Globus pallidus (tissue), 1 donor: ENCODE measurements around the gene NLRP8.
"Not testable (repeated sequence)": the region's sequence is repeated elsewhere in the genome, so short reads cannot be mapped to it uniquely, and the experiment has no call there.

ENCODE experiments used
- DNase-seq: peaks from one replicate; pipeline ENCODE4 v3.0.0-alpha.2; 2015; ENCODE audit warnings: low spot score

NLRP8 gene

GRCh38 chr19:55947532-55947931, at the start of gene NLRP8:
Gene NLRP8 (plus strand): TSS chr19:55947832.
- DNase-seq, result no peak

- DNase-seq, result no peak
Measured at GRCh38 chr19:55898911-55899310, 48.7 kb upstream of the NLRP8 start.

DNA sequence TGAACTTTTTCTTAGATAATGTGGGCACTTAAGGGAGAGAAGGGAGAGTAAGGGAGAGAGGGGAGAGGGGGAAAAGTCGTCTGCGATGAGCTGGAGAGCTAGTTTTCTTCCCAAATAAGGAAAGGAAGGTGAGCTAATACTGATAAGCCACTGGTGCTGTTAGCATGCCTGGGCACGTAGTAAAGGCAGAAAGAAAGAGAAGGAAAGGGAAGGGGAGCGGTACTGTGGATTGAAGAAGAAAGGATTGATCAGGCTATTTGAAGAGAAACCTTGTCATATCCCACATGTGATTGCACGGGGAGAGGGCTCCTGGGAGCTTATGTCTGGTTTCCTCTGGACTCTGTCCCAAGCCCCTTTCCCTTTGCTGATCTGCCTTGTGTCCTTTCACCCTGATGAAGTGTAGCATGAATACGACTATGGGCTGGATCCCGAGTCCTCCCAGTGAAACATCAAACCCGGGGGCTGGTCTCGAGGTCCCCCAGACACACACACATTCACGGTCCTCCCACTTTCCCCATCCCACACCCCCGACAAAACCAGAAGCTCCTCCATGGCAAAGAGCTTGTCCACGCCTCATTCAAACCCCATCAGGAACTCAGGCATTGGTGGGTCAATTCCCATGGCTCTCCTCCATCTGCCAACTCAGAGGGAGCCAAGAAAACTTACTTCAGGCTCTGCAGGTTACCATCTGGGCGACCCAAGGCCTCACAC, 46.1 kb upstream of the NLRP8 start:
- DNase-seq, result no peak

GRCh38 chr19:55902080-55902751, 45.4 kb upstream of the NLRP8 start:
- no peak for DNase-seq

DNA sequence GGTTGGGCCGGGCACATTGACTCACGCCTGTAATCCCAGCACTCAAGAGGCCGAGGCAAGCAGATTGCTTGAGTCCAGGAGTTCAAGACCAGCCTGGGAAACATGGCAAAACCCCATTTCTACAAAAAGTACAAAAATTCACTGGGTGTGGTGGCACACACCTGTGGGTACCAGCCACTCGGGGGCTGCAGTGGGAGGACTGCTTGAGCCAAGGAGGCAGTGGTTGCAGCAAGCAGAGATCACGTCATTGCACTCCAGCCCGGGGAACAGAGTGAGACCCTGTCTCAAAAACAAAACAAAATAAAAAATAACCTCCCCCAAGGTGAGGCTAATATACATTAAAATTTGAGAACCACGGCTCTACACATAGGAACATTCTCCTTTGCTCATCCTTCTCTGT, 40.3 kb upstream of the NLRP8 start:
- no peak for DNase-seq

DNA sequence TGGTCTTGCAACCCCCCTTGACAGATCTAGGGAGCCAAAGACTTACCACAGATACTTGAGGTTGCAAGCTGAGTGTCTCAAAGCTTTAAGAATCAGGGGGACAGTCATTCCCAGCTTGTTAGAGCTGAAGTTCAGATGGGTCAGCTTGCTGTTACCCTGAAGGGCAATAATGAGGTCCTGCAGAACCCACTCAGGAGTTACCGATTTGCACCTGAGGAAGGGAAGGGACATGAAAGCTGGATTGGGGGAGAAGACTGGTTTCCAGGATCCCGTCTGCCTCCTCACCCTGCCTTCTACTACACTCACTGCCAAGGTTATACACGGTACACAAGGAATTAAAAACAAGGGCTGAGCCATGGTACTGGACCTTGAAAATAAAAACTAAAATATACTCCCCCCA, 39.9 kb upstream of the NLRP8 start:
- DNase-seq, result no peak

DNA sequence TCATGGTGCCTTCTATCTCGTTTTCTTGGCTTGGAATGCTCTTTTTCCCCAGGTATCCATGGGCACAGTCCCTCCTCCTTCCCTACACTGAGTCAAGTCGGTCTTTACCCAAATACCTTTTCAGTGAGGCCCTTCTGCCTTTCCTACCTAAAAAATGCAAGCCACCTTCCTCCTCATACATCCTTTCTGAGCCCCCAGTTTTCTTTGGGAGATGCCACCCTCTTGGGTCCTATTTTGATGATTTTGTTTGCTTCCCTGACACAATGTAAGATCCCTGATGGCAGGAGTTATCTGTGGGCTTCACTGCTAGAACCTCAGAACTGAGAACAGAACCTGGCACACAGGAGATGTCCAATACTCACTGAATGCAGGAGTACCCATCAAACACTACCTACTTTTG, 37.8 kb upstream of the NLRP8 start:
- no peak for DNase-seq

GRCh38 chr19:55912916-55913315, 34.7 kb upstream of the NLRP8 start:
- DNase-seq, result no peak

GRCh38 chr19:55913643-55914268, 33.9 kb upstream of the NLRP8 start:
- no peak for DNase-seq

DNA sequence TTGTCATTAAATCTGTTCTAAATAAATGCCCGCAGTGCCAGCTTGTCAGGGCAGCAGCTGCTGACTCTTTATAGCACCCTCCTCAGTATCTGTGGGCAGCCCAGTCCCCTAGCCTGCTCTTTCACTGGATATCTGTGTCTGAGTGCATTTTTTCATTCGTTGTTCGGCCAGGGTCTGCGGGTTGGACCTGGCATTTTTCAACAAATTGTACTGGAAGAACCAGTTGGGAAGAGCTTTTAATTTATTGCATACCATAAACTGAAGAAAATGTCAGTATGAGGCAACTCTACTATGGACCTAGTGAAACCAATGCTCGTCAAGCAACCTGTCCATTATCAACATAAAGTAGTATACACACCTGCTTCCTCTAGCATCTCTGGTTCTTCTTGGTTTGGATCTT, 24.1 kb upstream of the NLRP8 start:
- no peak for DNase-seq

- DNase-seq, result no peak
Measured at GRCh38 chr19:55927991-55928390, 19.6 kb upstream of the NLRP8 start.

DNA sequence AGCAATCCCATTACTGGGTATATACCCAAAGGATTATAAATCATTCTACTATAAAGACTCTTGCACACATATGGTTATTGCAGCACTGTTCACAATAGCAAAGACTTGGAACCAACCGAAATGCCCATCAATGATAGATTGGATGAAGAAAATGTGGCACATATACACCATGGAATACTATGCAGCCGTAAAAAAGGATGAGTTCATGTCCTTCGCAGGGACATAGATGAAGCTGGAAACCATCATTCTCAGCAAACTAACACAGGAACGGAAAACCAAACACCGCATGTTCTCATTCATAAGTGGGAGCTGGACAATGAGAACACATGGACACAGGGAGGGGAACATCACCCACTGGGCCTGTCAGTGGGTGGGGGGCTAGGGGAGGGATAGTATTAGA, 18.4 kb upstream of the NLRP8 start:
- not testable (repeated sequence) for DNase-seq

DNA sequence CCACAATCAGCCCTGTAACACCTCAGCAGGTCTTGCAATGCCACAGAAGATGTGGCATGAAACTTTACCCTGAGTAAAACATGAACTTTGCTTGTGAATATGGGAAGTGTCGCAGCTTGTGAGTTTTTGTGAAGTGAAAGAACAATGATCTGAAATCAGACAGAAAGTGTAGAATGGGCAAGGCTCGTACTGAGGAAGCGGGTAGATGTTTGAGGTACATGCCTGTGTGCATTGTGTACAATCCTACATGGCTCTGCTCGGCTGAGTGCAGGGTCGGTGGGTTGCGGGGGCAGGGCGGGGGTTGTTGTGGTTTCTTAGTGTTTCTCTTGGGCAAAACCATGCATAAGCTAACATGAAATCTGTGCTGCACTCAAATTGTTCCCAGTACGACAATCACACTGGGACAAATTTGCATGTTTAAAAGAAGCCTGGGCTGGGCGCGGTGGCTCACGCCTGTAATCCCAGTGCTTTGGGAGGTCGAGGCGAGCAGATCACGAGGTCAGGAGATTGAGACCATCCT, 16.6 kb upstream of the NLRP8 start:
- no peak for DNase-seq

DNA sequence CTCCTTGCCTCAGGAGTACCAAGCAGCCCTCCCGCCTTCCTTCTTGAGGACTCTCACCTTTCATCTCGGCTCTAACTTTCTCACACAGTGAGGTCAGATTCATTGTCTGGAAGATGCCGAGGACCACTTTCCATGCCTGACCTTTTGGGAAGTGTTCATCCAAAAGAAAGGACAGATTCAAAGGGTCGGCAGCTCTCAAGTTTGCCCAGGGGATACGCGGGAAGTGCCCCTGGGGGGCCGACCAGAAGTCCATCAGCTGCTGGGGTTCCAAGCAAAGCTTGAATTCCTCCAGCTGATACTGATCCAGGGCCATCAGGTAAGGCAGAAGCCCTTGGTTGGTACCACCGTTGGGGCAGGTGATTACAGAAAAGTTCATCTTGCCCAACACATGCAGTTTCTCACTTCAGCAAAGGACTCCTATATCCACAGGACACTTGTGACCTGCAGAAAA, 15.7 kb upstream of the NLRP8 start, which contains the start of gene NLRP13:
Gene NLRP13 (minus strand): TSS at position 401 of the 451 bp plus-strand sequence. CDS start 25 bp downstream, at position 376.
- no peak for DNase-seq

- no peak for DNase-seq
Measured at GRCh38 chr19:55935206-55935605, 12.4 kb upstream of the NLRP8 start.

- no peak for DNase-seq
Measured at GRCh38 chr19:55939206-55939605, 8.4 kb upstream of the NLRP8 start.

DNA sequence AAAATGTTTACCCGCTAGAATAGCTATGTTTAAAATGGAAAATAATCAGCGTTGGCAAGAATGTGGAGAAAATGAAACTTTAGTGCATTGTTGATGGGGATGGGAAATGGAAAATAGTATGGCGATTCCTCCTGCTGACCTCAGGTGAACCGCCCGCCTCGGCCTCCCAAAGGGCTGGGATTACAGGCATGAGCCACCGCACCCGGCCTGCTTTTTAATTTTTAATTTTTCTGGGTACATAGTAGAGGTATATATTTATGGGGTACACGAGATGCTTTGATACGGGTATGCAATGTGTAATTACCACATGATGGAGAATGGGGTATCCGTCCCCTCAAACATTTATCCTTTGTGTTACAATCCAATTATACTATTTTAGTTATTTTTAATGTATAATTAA, 7.3 kb upstream of the NLRP8 start:
- DNase-seq, result no peak

DNA sequence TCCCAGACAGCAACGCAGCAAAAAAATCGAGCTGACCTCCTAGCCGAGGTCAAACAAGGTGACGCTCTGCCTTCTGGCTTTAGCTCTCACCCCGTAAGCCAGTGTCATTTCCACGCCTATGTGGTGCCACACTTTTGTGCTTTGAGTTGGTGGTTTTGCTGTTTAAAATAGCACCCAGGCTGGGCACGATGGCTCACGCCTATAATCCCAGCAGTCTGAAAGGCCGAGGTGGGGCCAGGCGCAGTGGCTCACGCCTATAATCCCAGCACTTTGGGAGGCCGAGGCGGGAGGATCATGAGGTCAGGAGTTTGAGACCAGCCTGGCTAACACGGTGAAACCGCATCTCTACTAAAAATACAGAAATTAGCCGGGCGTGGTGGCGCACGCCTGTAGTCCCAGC, 2.9 kb downstream of the NLRP8 start:
- DNase-seq, result not testable (repeated sequence)

GRCh38 chr19:55956431-55956830, 8.8 kb downstream of the NLRP8 start:
- no peak for DNase-seq

DNA sequence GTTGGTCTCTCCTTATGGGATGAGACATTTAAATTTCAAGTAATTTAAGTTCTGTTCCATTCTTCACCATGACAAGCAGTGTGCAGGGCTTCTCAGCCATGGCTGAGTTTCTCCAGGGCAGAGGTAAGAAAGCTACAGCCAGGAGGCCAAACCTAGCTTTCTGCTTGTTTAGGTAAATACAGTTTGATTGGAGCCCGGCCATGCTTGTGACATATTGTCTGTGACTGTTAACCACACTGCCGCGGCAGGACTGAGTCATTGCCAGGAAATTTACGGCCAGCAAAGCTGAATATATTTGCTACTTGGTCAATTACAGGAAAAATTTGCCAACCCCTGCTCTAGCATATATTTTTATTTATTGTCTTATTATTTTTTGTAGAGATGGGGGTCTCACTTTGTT, 10.7 kb downstream of the NLRP8 start:
- DNase-seq, result no peak

- DNase-seq, result no peak
Measured at GRCh38 chr19:55959996-55960675, 12.5 kb downstream of the NLRP8 start.

GRCh38 chr19:55962186-55962585, 14.6 kb downstream of the NLRP8 start:
- DNase-seq, result no peak
